HG02642 (cell line): Measurements from ENCODE around the gene IRF4.
A peak's percentile ranks its signal among the peaks of the same experiment; 100 is the strongest.

Experiments used
- ATAC-seq: cut with Tn5 transposase; IDR thresholded peaks from one replicate; pipeline ENCODE4 v1.9.1; 2021; ENCODE audit warnings: mild to moderate bottlenecking; ENCODE audit not compliant: unreplicated experiment, poor library complexity

IRF4 gene

DNA sequence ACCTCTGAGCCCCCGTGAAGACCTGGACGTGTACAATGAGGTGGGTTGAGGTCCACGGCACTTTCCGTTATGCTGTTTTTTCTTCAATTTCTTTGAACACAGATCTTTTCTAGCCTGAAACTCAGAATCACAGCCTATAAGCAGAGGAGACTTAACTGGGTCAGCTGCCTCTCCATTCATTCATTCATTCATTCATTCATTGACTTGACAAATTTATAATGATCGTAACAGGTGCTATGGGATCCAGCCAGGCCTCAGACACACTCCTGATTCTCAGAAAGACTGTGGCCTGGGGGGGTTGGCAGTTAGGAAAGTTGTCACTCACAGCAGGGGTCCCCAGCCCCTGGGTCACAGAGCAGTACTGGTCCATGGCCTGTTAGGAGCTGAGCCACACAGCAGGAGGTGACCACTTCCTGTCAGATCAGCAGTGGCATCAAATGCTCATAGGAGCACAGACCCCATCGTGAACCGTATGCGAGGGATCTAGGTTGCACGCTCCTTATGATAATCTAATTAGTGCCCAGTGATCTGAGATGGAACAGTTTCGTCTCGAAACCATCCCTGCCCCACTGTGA, 38.6 kb upstream of the IRF4 start:
- ATAC-seq, result no peak

DNA sequence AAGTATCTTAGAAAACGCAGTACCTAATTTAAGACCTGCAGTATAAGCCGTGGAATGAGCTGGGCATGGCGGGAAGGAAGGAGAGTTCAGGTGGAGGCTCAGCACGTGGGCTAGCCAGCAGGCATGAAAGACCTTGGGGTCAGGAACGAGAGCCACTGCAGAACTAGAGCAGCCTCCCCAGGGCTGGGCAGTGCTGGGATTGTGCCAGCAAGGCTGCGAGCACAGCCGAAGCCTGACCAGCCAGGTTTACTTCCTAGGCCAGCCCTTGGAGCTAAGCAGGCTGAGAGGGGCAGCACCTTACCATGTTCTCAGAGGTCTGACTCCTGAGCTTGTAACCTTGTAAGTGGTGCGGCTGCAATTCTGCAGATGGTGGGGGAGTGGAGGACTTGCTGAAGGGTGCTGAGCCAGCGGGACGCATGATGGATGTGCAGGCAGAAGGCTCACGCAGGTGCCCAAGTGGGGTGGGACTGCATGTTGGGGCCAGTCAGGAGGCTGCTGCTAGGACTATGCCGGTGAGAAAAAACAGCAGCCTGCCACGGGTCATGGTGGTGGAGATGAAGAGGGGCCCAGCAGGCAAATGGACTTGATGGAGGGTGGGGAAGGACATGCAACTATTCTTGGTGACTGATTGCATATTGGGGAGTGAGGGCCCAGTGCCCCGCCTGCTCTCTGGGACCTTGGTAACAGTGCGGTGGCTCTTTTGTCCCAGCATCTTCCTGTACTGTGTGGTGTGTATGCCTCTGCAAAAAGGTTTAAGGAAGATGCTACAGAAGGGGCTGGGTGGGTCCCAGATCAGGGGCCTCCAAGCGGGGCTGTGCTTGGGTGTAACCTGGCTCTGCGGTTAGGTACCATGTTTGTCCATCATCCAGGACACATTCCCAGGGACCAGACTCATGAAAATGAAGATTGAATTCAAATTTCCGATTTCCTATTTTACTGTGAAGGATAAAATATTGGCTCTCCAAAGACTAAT, 37.6 kb upstream of the IRF4 start:
- no peak for ATAC-seq

DNA sequence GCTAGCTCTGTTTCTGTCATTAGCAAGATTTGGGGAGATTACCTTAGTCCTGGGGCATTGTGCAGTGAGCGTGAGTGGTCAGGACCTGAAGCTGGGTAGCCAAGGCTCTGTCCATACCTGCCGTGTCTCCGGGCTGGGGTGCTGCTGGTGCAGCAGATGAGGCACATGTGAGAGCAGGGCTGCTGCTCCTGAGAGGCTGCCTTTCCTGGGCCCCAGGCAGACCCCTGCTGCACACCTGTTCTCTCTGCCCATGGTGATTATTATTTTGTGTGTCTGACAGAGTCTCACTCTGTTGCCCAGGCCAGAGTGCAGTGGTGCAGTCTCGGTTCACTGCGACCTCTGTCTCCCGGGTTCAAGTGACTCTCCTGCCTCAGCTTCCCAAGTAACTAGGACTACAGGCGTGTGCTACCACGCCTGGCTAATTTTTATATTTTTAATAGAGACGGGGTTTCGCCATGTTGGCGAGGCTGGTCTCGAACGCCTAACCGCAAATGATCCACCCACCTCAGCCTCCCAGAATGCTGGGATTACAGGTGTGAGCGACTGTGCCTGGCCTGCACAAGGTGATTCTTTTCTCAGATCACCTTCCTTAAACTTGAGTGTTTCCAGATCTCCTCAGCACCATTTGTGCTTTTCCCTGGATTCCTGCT, 36.8 kb upstream of the IRF4 start:
- ATAC-seq, result no peak

GRCh38 chr6:355373-356208, 36.0 kb upstream of the IRF4 start:
- ATAC-seq, result no peak

GRCh38 chr6:356828-357251, 34.7 kb upstream of the IRF4 start:
- ATAC-seq, result peak; percentile 48

DNA sequence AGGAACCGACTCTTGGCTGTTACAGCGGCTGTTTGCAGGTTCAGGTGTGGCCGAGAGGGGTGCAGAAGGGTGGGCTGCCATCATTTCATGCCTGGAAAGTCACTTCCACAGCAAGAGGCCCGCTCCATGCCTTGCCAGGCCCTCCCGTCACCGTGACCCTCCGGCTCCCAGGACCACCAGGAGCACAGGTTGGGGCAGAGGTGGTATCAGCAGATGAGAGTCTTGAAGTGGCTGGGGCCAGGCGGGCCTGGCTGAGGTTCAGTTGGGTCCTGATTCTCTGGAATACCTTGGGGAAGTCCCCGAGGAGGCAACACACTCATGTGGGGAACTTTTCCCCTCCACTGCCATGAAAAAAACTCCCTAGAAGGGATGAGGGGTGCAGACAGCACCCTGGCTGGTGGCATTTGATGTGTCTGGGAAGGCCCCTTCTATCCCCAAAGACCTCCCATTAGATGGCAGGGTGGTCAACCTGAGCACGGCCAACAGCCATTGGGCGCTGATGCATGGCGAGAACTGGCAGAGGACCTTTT, 34.2 kb upstream of the IRF4 start:
- ATAC-seq, result no peak

- ATAC-seq, result no peak
Measured at GRCh38 chr6:357791-358341, 33.7 kb upstream of the IRF4 start.

DNA sequence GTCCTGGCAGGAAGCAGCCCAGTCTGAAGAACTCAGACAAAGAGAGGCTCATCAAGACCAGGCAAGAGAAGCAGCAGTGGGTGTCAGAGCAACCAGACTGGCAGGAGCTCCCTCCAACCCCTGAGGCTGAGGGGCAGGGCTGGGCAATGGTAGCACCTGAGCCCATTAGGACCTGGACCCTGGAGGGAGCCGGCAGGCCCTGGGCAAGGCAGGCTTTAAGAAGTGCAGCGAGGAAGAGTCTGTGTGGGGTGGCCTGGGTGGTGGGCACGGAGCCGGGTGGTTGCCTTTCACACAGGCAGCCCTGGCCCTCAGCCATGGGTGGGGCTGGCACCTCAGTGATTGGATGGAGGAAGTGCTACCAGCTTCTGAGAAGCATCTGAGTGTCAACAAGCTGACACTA, 33.1 kb upstream of the IRF4 start:
- no peak for ATAC-seq

DNA sequence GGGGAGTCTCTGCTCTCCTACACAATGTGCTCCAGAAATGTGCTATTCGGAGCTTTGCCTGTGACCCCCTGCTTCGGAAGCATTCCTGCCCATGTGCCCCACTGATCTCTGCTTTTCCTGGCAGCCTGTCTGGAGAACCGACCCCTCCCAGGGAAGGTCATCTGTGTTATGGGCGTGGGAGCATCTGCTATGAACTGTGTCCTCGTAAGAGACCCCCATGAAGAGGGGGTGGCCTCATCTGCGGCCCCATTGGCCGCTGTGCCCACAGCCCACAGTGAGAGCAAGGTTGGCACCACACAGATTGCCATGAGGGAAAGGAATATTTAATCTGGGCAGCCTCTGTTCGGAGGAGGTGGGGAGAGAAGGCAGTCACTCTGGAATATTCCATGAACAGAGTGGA, 32.7 kb upstream of the IRF4 start:
- no peak for ATAC-seq

DNA sequence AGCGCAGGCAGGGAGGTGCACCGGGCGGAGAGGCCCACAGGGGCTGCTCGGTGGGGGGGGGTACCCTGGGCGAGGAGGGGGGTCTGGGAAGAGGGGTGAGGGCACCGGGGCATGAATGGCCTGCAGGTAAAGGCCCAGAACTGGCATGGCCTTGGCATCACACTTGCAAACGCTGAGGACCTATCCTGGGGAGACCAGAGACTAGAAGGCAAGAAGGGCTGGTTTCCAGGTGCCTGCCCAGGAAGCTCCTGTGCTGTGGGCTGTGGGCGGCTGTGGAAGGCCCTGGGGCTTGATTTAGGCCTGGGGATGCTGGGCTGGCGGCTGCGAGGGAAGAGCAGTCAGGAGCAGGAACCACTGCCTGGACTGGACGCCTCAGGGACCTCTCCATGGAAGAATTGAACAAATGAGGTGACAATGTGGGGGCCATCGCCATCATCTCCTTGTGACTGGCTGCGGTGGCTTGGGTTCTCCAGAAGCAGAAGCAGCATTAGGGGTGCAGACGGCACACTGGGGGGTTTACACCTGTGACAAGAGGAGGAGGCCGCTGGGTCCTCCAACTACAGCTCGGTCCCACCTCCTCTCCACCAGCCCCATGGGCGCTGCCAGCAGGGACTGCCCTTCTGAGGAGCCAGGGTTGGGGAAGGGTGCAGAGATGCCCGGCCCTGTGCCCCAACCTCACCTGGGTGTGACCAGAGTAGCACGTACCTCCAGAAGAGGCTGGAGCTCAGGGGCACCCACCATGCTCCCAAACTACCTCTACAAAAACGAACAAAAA, 32.1 kb upstream of the IRF4 start:
- ATAC-seq, result no peak

DNA sequence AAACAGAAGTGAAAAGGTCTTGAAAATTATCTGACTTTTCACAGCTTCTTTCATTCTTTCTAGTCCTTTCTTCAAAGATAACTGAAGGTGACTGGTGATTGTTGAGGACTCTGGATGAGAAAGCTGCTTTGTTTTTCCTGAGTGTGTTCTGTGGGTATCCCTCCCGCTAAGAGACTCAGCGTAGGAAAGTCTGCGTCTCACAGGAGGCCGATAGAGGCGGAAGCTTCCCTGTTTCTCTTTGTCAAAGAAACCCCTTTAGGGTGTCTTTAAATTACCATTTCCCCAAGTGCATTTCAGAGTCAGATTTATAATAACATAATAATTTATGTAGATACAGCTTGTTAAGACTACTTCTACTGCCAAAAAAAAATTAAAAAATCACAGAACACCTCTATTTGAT, 31.2 kb upstream of the IRF4 start:
- ATAC-seq, result no peak

DNA sequence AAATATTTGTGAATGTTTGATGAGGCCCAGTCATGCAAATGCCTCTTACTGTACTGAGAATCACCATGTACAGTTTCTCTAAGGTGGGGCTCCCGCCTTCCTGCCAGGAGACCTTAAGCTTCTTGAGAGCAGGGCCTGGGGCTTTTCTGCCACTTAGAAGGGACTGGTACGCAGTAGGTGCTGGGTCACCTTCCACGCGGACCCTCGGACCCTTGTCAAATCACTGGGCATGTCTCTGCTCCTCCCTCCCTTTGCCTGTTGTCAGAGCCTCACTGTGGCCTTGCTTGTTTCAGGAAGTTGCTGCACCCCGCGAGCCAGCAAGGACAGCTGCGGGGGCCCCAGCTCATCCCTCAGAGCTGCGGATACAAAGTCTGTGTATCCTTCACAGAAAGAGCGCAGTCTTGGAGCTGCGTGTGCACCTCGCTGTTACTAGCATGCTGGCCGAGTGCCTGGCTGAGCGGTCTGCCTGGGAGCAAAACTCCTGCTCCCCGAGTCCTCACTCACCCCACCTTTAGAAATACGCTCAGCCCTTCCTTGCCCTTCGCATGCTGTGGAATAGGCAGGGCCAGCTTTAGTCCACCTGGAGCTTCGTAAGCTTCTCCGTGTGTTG, 30.7 kb upstream of the IRF4 start:
- no peak for ATAC-seq

DNA sequence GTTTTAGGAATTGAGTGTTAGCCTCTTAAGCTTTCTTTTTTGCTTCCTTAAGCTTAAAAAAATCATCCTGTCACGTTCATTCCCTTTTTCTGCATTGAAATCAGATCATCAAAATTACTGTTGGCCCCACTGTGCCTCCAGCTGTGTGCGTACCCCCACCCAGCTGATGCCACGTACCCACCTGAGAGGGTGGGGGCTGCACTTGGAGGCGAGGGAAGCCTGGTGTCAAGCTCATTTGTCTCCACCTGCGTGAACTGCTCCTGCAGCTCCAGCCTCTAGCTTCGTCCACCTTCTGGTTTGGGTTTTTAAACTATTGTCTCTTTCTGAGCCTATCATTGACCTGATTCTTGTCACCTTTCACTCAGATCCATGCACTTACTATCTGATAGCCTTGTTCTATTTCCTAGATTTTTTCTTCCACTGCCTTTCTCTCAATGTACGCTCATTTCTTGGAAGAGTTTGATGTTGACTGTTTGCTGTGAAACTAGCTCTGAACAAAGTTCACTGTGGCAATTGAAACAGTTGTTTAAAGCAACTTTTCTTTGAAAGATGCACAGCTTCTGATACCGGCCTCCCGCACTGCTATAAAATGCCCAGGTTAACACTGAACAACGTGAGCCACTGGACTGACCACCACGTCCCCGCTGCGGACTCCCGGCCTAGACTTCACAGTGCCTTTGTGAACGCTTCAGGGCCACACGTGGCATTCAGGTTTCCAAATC, 30.0 kb upstream of the IRF4 start:
- no peak for ATAC-seq

GRCh38 chr6:362231-362923, 29.2 kb upstream of the IRF4 start:
- ATAC-seq, result no peak

DNA sequence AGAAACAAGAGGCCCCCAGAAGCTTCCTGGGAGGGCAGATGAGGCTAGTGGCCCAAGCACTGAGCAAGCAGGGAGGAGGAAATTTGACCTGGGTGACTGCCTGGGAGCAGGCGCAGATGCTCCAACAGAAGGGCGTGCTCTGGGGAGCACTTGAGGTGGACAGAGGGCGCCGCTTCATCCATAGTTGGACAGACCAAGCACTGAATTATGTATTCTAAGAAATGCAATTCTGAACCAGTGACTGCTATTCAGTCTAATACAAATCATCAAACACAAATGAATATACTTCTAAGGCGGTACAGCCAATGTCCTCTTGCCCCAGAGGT, 28.7 kb upstream of the IRF4 start:
- no peak for ATAC-seq

DNA sequence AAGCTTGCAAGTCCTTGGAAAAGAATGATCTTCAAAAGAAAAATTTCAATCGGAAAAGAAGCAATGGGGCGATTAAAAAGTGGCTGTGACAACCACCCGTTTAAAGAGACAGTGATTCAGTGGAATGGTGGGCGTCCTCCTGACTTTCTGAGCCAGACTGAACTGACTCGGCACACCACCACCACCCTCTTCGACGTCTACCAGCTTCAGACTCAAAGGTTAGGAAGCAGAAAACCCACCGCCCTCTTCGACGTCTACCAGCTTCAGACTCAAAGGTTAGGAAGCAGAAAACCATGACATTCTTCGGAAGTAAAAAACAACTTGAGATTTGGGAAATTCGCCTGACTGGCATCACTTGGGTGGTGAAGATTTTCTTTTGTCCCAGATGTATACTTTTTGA, 28.3 kb upstream of the IRF4 start:
- ATAC-seq, result no peak

DNA sequence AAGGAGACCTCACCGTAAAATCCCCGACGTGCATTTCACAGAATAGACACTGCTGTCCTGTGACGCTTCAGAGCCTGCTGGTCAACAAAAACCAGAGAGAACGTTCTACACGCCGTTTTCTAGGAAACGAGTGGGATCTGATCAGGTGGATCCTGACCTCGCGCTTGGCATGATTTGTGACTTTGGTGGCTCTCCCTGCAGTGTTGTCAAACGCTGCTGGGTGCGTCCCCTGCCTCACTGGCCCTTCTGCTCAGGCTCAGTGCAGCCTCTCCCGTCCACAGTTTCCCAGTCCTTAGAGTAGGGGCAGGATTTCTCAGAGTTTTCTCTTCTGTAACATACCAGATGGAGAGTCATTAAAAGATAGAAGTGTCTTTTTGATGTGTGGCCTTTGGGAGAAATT, 27.6 kb upstream of the IRF4 start:
- ATAC-seq, result no peak
